Amniotic epithelial cell (primary cell): ENCODE data around the gene TUBB3.
A peak's percentile ranks its signal among the peaks of the same experiment; 100 is the strongest.
"Not testable (repeated sequence)": the region's sequence is repeated elsewhere in the genome, so short reads cannot be mapped to it uniquely, and the experiment has no call there.

Experiments used
- DNase-seq: peaks from one replicate; pipeline ENCODE4 v3.0.0-alpha.2; 2010; ENCODE audit warnings: low read depth

Gene TUBB3

GRCh38 chr16:89965447-89966225 lies 42.5 kb downstream of the TUBB3 start:
- DNase-seq = no peak

- DNase-seq = no peak
These were observed 43.6 kb downstream of the TUBB3 start for GRCh38 chr16:89966756-89967155.

GRCh38 chr16:89967436-89967835 lies 44.3 kb downstream of the TUBB3 start:
- DNase-seq = not testable (repeated sequence)

DNA sequence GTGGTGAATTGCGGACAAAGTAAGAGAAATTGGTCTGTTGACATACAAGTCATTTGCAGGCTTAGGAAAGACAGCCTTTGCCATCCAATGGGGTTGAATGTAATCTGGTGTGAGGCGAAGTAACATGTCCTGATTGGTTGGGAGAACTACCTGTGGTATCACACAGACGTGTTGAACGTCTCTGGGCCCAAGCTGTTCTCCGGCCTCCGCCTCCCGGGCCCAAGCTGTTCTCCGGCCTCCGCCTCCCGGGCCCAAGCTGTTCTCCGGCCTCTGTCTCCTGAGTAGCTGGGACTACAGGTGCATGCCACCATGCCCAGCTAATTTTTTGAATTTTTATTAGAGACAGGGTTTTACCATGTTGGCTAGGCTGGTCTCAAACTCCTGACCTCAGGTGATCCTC lies 44.9 kb downstream of the TUBB3 start:
- DNase-seq = not testable (repeated sequence)

- DNase-seq = no peak
These were observed 46.7 kb downstream of the TUBB3 start for GRCh38 chr16:89969741-89970410.

- peak; percentile 6 for DNase-seq
These were observed 48.5 kb downstream of the TUBB3 start for GRCh38 chr16:89971495-89972243.

GRCh38 chr16:89972244-89973234 lies 49.4 kb downstream of the TUBB3 start:
- peak; percentile 75 for DNase-seq

DNA sequence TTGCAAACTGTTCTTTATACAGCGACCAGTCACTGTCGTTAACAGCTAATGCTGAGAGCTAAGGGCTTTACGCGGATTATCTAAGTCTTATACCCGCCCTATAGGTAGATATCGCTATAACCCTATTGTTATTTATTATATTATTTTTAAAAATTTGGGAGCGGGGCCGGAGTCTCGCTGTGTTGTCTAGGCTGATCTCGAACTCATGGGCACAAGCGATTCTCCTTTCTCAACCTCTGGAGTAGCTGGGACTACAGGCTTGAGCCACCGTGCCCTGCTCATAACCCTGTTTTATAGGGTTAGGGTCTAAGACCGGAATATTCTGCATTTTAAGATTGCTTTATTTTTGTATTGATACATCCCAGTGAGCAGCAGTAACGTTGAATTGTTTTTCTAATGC lies 50.1 kb downstream of the TUBB3 start:
- DNase-seq = no peak

DNA sequence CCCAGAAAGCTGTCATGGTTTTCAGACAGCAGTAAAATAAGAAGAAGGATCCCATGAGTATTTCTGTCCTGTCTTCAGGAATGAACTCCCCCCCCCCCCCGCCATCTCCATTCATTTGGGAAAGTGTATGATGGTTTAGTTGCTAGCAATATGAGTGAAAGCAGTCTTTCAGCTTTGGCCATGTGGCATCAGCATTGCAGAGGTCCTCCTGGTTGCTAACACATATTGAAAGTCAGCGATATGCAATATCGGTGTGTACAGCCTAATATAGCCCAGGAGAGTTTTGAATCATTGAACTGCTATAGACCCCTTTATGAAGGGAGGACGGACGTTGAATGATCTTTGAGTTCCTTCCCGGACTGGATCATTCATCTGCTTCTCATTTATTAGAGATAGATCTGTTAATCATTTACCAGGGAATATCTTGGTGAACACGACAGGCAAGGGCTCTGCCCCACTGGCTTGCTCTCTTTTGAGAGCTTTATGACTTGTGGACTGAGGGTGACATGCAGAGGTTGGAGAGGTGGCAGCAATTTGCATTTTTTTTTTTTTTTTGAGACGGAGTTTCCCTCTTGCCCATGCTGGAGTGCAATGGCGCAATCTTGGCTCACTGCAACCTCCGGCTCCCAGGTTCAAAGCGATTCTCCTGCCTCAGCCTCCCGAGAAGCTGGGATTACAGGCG lies 50.7 kb downstream of the TUBB3 start:
- no peak for DNase-seq

DNA sequence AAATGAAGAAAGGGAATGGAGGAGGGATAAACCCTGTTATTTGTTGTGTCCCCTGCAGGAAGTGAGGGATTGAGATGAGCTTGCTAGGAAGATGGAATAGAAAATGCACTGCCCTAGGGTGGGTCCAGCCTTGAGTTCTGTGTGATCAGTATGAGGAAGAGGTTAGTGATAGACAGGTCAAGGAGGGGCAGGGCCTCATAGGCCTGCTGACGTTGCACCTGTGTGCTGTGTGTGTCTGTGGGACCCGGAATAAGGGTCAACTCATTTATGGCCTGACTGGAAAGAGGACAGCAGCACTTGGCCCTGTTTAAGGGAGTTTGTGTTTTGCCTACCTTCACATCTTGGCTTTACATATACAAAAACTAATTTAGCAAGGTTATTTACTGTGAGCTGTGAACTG lies 51.7 kb downstream of the TUBB3 start:
- no peak for DNase-seq

DNA sequence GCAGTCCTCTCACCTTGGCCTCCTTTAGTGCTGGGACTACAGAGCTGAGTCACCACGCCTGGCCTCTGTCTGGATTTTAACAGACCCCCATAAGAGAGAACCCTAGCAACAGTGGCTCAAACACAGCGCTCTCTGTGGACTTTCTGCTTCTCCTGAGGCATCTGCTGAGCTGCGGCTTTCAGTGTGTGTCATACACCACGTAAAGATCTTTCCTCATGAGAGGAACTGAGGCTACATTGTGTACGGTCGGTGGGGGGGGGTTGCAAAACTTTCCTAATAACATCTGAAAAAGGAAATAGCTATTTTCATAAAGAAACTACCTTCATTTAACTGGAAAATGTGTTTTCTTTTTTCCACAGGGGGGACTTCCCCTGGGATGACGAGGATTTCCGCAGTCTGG lies 58.3 kb downstream of the TUBB3 start:
- DNase-seq = no peak

DNA sequence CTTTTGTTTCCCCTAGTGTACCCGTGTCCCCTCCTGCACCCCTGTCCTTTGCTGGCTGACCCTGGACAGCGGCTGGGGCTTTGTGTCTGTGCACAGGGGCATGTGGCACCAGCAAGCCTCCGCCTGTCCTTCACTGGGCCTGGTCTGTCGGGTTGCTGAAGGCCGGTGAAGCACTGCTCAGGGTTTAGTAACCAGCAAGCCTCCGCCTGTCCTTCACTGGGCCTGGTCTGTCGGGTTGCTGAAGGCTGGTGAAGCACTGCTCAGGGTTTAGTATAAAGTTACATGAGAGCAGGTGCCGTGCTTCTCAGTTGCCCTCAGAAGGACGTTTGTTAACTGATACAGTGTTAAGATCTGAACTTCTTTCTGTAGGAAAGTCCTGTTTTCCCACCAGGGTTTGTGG lies 59.2 kb downstream of the TUBB3 start:
- DNase-seq = no peak

GRCh38 chr16:89983536-89983935 lies 60.4 kb downstream of the TUBB3 start:
- DNase-seq = no peak

DNA sequence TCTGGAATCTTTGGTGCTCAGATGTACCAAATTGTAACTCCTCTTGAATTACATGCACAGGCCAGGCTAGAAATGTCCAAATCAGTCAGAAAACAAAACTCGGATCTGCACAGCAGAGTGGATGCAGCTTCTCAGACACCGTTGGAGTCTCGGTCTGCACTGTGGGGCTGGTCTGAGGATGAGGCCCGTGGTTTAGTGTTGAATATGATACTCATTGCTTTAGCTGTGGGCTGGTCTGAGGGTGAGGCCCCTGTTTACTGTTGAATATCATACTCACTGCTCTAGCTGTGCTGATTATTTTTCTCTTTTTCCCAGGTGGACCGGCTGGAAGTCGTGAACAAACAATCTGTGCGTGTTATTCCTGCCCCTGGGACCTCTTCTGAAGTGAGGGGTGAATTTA lies 61.1 kb downstream of the TUBB3 start:
- no peak for DNase-seq

DNA sequence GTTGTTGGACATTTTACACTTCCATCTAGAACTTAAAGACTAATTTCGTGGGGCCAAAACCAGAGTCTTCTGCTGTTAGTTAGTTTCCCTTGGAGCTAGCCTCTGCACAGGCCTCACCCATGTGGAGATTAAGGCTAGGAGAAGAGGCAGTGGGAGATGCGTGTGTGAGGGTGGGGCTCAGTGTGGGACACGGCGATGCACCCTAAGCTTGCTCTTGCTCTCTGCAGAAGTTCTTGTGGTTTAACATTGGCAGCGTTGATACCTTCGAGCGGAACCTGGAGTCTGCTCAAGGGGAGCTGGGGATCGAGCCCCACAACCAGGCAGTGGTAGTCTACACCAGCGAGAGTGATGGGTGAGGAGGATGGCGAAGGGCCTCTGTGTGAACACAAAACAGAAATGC lies 62.1 kb downstream of the TUBB3 start:
- no peak for DNase-seq
